Type B pancreatic cell (in vitro differentiated cells): Measurements from ENCODE around the gene FOXE1. TPM values are rescaled to one million over a fixed set of nuclear protein-coding genes. Genes with fewer than 3 reads are reported as not detected.

Source experiments
- DNase-seq: peaks from one replicate; pipeline ENCODE4 v3.0.0; 2021; ENCODE audit warnings: mixed read lengths; ENCODE audit not compliant: unreplicated experiment; ENCODE audit errors: extremely low spot score
- H3K27ac Mint-ChIP-seq: 2 replicates; pipeline ENCODE4 v1.8.0; 2021; ENCODE audit warnings: mild to moderate bottlenecking, mixed read lengths
- H3K27me3 Mint-ChIP-seq: 2 replicates; pipeline ENCODE4 v1.8.0; 2021; ENCODE audit warnings: mixed read lengths
- H3K36me3 Mint-ChIP-seq: 2 replicates; pipeline ENCODE4 v1.8.0; 2021; ENCODE audit warnings: mixed read lengths
- H3K4me1 Mint-ChIP-seq: one replicate; pipeline ENCODE4 v1.8.0; 2021; ENCODE audit warnings: mixed read lengths; ENCODE audit not compliant: unreplicated experiment
- H3K4me3 Mint-ChIP-seq: 2 replicates; pipeline ENCODE4 v1.8.0; 2021; ENCODE audit warnings: mild to moderate bottlenecking, mixed read lengths
- H3K9me3 Mint-ChIP-seq: 2 replicates; pipeline ENCODE4 v1.8.0; 2021; ENCODE audit warnings: mixed read lengths
- total RNA-seq: library from RNA; stranded (reverse); gene quantifications from 2 replicates; pipeline ENCODE4 v1.2.1, GENCODE V29; 2021; ENCODE audit warnings: low replicate concordance
- TF ChIP-seq, protein P1 (sequence below): fragments of 200-600 bp; sonication (generic); conservative IDR thresholded peaks from 2 replicates; pipeline ENCODE4 v1.5.0; 2021; ENCODE audit warnings: antibody characterized with exemption, mild to moderate bottlenecking

The FOXE1 gene
- total RNA-seq, 1 donor from 2014 or later = 4.2 TPM

DNA sequence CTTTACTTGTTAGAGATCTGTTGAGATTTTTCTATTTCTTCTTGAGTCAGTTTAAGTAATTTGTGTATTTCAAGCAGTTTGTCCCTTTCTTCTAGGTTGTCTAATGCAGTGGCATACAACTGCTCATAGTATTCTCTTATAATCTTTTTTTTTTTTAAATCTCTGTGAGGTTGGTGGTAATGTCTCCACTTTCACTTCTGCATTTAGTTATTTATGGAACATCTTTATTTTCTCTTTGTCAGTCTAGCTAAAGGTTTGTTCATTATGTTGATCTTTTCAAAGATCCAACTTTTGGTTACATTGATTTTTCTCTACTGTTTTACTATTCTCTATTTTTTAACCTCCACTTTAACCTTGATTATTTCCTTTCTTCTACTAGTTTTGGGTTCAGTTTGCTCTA, 13.8 kb downstream of the FOXE1 start:
- TF ChIP-seq, protein P1, sequence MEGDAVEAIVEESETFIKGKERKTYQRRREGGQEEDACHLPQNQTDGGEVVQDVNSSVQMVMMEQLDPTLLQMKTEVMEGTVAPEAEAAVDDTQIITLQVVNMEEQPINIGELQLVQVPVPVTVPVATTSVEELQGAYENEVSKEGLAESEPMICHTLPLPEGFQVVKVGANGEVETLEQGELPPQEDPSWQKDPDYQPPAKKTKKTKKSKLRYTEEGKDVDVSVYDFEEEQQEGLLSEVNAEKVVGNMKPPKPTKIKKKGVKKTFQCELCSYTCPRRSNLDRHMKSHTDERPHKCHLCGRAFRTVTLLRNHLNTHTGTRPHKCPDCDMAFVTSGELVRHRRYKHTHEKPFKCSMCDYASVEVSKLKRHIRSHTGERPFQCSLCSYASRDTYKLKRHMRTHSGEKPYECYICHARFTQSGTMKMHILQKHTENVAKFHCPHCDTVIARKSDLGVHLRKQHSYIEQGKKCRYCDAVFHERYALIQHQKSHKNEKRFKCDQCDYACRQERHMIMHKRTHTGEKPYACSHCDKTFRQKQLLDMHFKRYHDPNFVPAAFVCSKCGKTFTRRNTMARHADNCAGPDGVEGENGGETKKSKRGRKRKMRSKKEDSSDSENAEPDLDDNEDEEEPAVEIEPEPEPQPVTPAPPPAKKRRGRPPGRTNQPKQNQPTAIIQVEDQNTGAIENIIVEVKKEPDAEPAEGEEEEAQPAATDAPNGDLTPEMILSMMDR = no peak
- no peaks in the 10 kb centered on the region for H3K9me3 Mint-ChIP-seq
- H3K36me3 Mint-ChIP-seq = no peaks in the 10 kb centered on the region
- no peak overlapping the region for H3K4me3 Mint-ChIP-seq
- no peak overlapping the region for H3K27ac Mint-ChIP-seq
- H3K27me3 Mint-ChIP-seq = peaks cover 76% of the 10 kb centered on the region
- DNase-seq = no peak
- H3K4me1 Mint-ChIP-seq = peaks cover 4% of the 10 kb centered on the region

DNA sequence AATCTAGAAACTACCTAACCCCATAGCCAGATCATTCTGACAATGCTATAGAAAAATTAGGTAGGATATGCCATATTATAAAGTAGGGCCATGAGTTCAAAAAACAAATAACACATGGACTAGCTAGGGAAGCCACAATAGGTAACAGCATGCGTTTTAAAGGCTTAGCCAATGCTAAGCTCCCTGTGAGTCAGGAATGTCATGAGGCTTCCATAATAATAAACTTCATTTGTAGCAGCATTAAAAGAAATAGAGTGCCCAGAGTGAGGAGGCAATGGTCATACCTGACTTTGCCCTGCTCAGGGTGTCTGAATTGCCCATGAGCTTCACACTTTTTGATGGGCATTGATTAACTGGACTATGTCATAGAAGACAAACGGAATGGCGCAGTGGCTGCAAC, 15.8 kb downstream of the FOXE1 start:
- H3K9me3 Mint-ChIP-seq = no peaks in the 10 kb centered on the region
- peaks cover 4% of the 10 kb centered on the region for H3K4me1 Mint-ChIP-seq
- peaks cover 57% of the 10 kb centered on the region for H3K27me3 Mint-ChIP-seq
- no peaks in the 10 kb centered on the region for H3K36me3 Mint-ChIP-seq
- H3K27ac Mint-ChIP-seq = no peak overlapping the region
- H3K4me3 Mint-ChIP-seq = no peak overlapping the region
- DNase-seq = no peak
- TF ChIP-seq, protein P1 = no peak

DNA sequence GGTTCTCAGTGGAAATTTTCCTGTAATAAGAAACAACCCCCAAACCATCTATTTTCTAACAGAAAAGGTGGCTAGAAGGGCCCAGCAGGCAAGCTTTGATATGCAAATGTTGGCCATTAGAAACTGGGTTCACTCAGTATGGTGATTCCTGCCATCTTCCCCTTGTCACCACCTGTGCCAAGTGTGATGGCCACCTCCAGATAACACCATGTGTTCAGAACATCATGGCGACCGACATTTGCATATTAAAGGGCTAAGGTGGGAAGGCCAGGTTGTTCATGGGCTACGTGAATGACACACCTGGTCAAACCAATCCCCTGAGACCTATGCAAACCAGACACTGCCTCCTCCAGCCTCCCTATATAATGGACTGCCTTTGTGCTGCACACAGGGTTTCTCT, 20.4 kb downstream of the FOXE1 start:
- H3K4me1 Mint-ChIP-seq = peaks cover 8% of the 10 kb centered on the region
- TF ChIP-seq, protein P1 = no peak
- no peak overlapping the region for H3K4me3 Mint-ChIP-seq
- no peaks in the 10 kb centered on the region for H3K36me3 Mint-ChIP-seq
- H3K27me3 Mint-ChIP-seq = peaks cover 50% of the 10 kb centered on the region
- H3K27ac Mint-ChIP-seq = no peak overlapping the region
- no peak for DNase-seq
- H3K9me3 Mint-ChIP-seq = no peaks in the 10 kb centered on the region

DNA sequence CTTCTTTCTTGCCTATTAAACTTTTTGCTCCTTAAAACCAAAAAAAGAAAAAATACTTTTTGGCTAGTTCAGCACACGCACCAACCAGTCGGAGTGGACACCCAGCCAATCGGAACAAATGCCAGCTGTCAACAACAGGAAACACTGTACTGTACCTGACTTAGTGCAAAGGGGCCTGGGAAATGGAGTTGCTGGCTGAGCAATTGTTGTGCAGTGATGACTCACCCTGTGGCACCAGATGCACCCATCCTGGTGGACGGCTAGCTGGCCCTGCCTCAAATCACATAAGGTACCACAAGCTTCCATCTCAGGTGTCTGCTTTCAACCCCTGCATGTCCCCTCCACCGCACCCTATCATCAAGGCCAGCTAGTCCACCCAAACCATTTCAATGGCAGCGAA, 20.9 kb downstream of the FOXE1 start:
- no peaks in the 10 kb centered on the region for H3K9me3 Mint-ChIP-seq
- H3K27me3 Mint-ChIP-seq = peaks cover 48% of the 10 kb centered on the region
- no peak overlapping the region for H3K4me3 Mint-ChIP-seq
- H3K36me3 Mint-ChIP-seq = no peaks in the 10 kb centered on the region
- H3K4me1 Mint-ChIP-seq = peaks cover 8% of the 10 kb centered on the region
- TF ChIP-seq, protein P1 = no peak
- no peak for DNase-seq
- no peak overlapping the region for H3K27ac Mint-ChIP-seq

DNA sequence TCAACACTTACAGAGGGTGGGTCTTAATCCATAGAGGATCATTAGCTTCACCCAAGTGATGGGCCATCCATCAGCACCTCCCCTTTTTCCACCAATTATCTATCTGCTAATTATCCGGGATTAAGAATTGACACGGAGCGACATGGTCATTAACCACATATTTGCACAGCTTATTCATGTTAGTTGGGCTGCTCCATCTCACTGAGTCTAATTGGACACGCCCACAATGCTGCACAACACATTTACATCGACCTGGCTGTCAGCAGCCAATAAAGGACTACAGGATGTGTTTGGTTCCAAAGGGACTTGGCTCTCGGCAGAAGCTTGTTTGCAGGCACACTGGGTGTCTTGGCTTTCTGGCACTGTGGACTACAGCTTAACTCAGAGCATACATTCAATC, 21.6 kb downstream of the FOXE1 start:
- TF ChIP-seq, protein P1 = no peak
- H3K27me3 Mint-ChIP-seq = peaks cover 45% of the 10 kb centered on the region
- H3K27ac Mint-ChIP-seq = no peak overlapping the region
- no peak for DNase-seq
- H3K4me1 Mint-ChIP-seq = peaks cover 4% of the 10 kb centered on the region
- H3K36me3 Mint-ChIP-seq = no peaks in the 10 kb centered on the region
- no peaks in the 10 kb centered on the region for H3K9me3 Mint-ChIP-seq
- no peak overlapping the region for H3K4me3 Mint-ChIP-seq

DNA sequence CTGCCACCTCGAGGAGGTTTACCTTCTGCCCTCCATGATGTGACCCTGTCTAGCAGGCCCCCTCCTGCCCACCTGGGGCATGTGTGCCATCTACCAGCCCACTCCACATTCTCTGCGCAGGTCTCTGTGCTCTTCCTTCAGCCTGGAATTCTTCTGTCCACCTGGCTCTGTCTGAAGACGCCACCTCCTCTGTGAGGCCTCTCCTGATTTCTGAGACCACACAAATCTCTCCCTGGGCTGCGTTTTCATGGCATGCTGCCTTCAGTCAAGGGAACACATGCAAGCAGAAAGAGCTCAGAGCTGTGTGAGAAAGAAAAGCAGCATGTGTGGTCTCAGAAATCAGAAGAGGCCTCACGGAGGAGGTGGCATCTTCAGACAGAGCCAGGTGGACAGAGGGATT, 22.1 kb downstream of the FOXE1 start:
- Mint-ChIP-seq H3K27ac (no peak overlapping the region), H3K9me3 (no peaks in the 10 kb centered on the region), H3K4me1 (peaks cover 4% of the 10 kb centered on the region), H3K4me3 (no peak overlapping the region), H3K36me3 (no peaks in the 10 kb centered on the region), H3K27me3 (peaks cover 43% of the 10 kb centered on the region)
- TF ChIP-seq, protein P1 = no peak
- DNase-seq = no peak
